GM23338 (cell line): ENCODE results near the gene CRADD.

Experiments
- CTCF ChIP-seq, 2 experiments: fragments of 200-600 bp in 1 of 2; sonication (generic) in 1 of 2; conservative IDR thresholded peaks; 2 replicates each; pipeline versions ENCODE4 v1.5.1 to v1.6.1; 2016 to 2017; ENCODE audit warnings: antibody characterized with exemption in 2 of 2, low read depth in 2 of 2, mild to moderate bottlenecking in 2 of 2, moderate library complexity in 1 of 2
- EZH2 ChIP-seq: fragments of 200-600 bp; sonication (generic); IDR thresholded peaks from one replicate; pipeline ENCODE4 v1.8.0; 2017; ENCODE audit warnings: antibody characterized with exemption, mild to moderate bottlenecking, low read depth; ENCODE audit not compliant: unreplicated experiment
- EZH2phosphoT487 ChIP-seq: fragments of 200-600 bp; sonication (generic); IDR thresholded peaks from one replicate; pipeline ENCODE4 v1.8.1; 2018; ENCODE audit warnings: antibody characterized with exemption; ENCODE audit not compliant: unreplicated experiment
- JUNB ChIP-seq: IDR thresholded peaks from one replicate; pipeline ENCODE4 v1.6.1; 2016; ENCODE audit warnings: antibody characterized with exemption; ENCODE audit not compliant: unreplicated experiment
- POLR2AphosphoS5 ChIP-seq: IDR thresholded peaks from 2 replicates; pipeline ENCODE4 v1.6.1; 2016; ENCODE audit warnings: antibody characterized with exemption, low read depth
- REST ChIP-seq: IDR thresholded peaks from one replicate; pipeline ENCODE4 v1.6.1; 2018; ENCODE audit warnings: antibody characterized with exemption; ENCODE audit not compliant: unreplicated experiment

GRCh38 chr12:93865751-93866150 lies 188.6 kb downstream of the CRADD start:
- TF ChIP-seq CTCF (conservative IDR thresholded peaks at IDR 0.05; ENCODE audit: low read depth in 2 of 2) (no peak), EZH2 (no peak), POLR2AphosphoS5 (no peak), REST (no peak), EZH2phosphoT487 (no peak), JUNB (no peak)
